ENCODE measurements around the gene MBD2. TPM values are rescaled to one million over a fixed set of nuclear protein-coding genes. Genes with fewer than 3 reads are reported as not detected.

The MBD2 gene
- total and polyA plus RNA-seq, 2 donors (not counting 1 experiment from before 2014, with no cell fraction given) = 53.0 to 134 TPM

GRCh38 chr18:54257015-54257414 is 32.5 kb upstream of the MBD2 start:
- Histone ChIP-seq H3K27me3 (replicated peaks in 1 of 4; ENCODE audit: control extremely low read depth in 1 of 4, control insufficient read depth in 3 of 4, insufficient read depth in 4 of 4, low read length in 3 of 4) (no peaks in the 10 kb centered on the region), H3K79me2 (ENCODE audit: control insufficient read depth, insufficient read depth, low read length) (no peaks in the 10 kb centered on the region), H4K20me1 (ENCODE audit: control insufficient read depth, insufficient read depth, low read length, poor library complexity, severe bottlenecking) (no peaks in the 10 kb centered on the region), H3K4me2 (replicated peaks; ENCODE audit: low read depth, low read length, poor library complexity, severe bottlenecking) (no peak overlapping the region), H3K27ac (ENCODE audit: low read length in 2 of 2) (no peak overlapping the region), H3K36me3 (replicated peaks in 1 of 2; ENCODE audit: control extremely low read depth in 1 of 2, control insufficient read depth in 1 of 2, extremely low read depth in 1 of 2, insufficient read depth in 2 of 2, low read length in 1 of 2) (no peaks in the 10 kb centered on the region), H3K4me3 (ENCODE audit: control extremely low read depth in 1 of 5, extremely low read depth in 1 of 5, insufficient read depth in 1 of 5, low read depth in 2 of 5, low read length in 4 of 5) (no peak overlapping the region), H3K4me1 (ENCODE audit: control insufficient read depth in 2 of 2, insufficient read depth in 2 of 2, low read length in 2 of 2) (peaks cover 16 to 20% of the 10 kb centered on the region in 2 donors), H2AFZ (ENCODE audit: insufficient read depth, low read depth, low read length, poor library complexity, severe bottlenecking) (no peak overlapping the region), H3K9me3 (ENCODE audit: control extremely low read depth in 1 of 3, control insufficient read depth in 2 of 3, insufficient read depth in 1 of 3, low read length in 2 of 3) (no peaks in the 10 kb centered on the region), H3K9ac (ENCODE audit: low read length) (no peak overlapping the region)
- no peaks in the 10 kb centered on the region for H3K9me3 Mint-ChIP-seq (ENCODE audit: insufficient read depth)
- H3K27ac Mint-ChIP-seq = no peak overlapping the region
- ChIA-PET CTCF (no interaction called here), POLR2A (no interaction called here)
- DNase-seq (no peak), ATAC-seq (ENCODE audit: low read depth) (no peak)
- peaks cover 25% of the 10 kb centered on the region for H3K4me1 Mint-ChIP-seq
- H3K27me3 Mint-ChIP-seq = no peaks in the 10 kb centered on the region
- no CpG with 5 or more reads among the region's 2 CpGs for WGBS (ENCODE audit: insufficient coverage)
- no peak overlapping the region for H3K4me3 Mint-ChIP-seq
- TF ChIP-seq EZH2 (IDR thresholded peaks at IDR 0.05; ENCODE audit: borderline replicate concordance, insufficient read depth, low read depth, low read length, poor library complexity, severe bottlenecking) (no peak), CTCF (IDR thresholded peaks at IDR 0.05) (no peak)
- intact Hi-C loops (cut with micrococcal nuclease) = no loop called here

- H3K4me3 Mint-ChIP-seq = no peak overlapping the region
- no peaks in the 10 kb centered on the region for H3K9me3 ChIP-seq (ENCODE audit: control extremely low read depth in 1 of 3, control insufficient read depth in 2 of 3, insufficient read depth in 1 of 3, low read length in 2 of 3)
- H4K20me1 ChIP-seq (ENCODE audit: control insufficient read depth, insufficient read depth, low read length, poor library complexity, severe bottlenecking) = no peaks in the 10 kb centered on the region
- no peaks in the 10 kb centered on the region for H3K36me3 ChIP-seq (replicated peaks in 1 of 2; ENCODE audit: control extremely low read depth in 1 of 2, control insufficient read depth in 1 of 2, extremely low read depth in 1 of 2, insufficient read depth in 2 of 2, low read length in 1 of 2)
- 100% methylated on average over 1 of the region's 1 CpG for WGBS (ENCODE audit: insufficient coverage)
- H3K4me2 ChIP-seq (replicated peaks; ENCODE audit: low read depth, low read length, poor library complexity, severe bottlenecking) = no peak overlapping the region
- H3K4me3 ChIP-seq (ENCODE audit: control extremely low read depth in 1 of 5, extremely low read depth in 1 of 5, insufficient read depth in 1 of 5, low read depth in 2 of 5, low read length in 4 of 5) = no peak overlapping the region
- intact Hi-C loops (cut with micrococcal nuclease) = no loop called here
- H3K4me1 Mint-ChIP-seq = peaks cover 29% of the 10 kb centered on the region
- CTCF ChIA-PET = no interaction called here
- POLR2A ChIA-PET = no interaction called here
- no peaks in the 10 kb centered on the region for H3K79me2 ChIP-seq (ENCODE audit: control insufficient read depth, insufficient read depth, low read length)
- no peaks in the 10 kb centered on the region for H3K27me3 Mint-ChIP-seq
- H3K9me3 Mint-ChIP-seq (ENCODE audit: insufficient read depth) = no peaks in the 10 kb centered on the region
- no peak overlapping the region for H3K9ac ChIP-seq (ENCODE audit: low read length)
- no peaks in the 10 kb centered on the region for H3K27me3 ChIP-seq (replicated peaks in 1 of 4; ENCODE audit: control extremely low read depth in 1 of 4, control insufficient read depth in 3 of 4, insufficient read depth in 4 of 4, low read length in 3 of 4)
- H3K27ac ChIP-seq (ENCODE audit: low read length in 2 of 2) = no peak overlapping the region
- no peak for TF ChIP-seq CTCF (IDR thresholded peaks at IDR 0.05)
- TF ChIP-seq EZH2 (IDR thresholded peaks at IDR 0.05; ENCODE audit: borderline replicate concordance, insufficient read depth, low read depth, low read length, poor library complexity, severe bottlenecking) = no peak
- H3K4me1 ChIP-seq (ENCODE audit: control insufficient read depth in 2 of 2, insufficient read depth in 2 of 2, low read length in 2 of 2) = peaks cover 25% of the 10 kb centered on the region in 2 donors
- no peak overlapping the region for H3K27ac Mint-ChIP-seq
- ATAC-seq (ENCODE audit: low read depth) (no peak), DNase-seq (no peak)
- no peak overlapping the region for H2AFZ ChIP-seq (ENCODE audit: insufficient read depth, low read depth, low read length, poor library complexity, severe bottlenecking)
These were observed 30.7 kb upstream of the MBD2 start for GRCh38 chr18:54255141-54255540.
